ENCODE data around the gene SDK1. TPM values are rescaled to one million over a fixed set of nuclear protein-coding genes. Genes with fewer than 3 reads are reported as not detected.

Gene SDK1
- total and polyA plus RNA-seq, 4 donors, result 0.12 to 0.47 (median 0.36) TPM

DNA sequence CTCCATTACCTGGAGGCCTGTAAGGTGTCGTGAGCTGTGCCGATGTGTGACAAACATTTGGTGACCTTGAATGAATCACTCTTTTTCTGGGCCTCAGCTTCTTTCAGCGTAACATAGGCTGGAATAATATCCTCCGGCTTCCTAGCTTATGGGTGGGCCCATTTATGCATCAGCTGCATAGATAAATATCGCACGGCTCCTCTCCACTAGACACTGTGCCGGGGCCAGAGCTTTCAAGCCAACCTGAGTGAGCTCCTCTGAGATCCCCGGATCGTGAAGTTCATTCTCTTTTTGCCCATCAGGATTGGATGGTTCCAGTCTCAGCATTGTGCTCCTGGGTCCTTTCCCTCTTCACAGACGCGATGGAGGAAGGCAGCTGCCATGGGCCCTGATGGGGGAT, 806.8 kb downstream of the SDK1 start:
- no peaks in the 10 kb centered on the region for H3K27me3 ChIP-seq (ENCODE audit: control insufficient read depth in 4 of 4, insufficient read depth in 4 of 4, low read length in 3 of 4)
- WGBS, result 94% methylated on average over 11 of the region's 11 CpGs
- TF ChIP-seq HNF4A (conservative IDR thresholded peaks at IDR 0.05) (no peak), HNF4G (IDR thresholded peaks at IDR 0.05) (no peak), EGR1 (IDR thresholded peaks at IDR 0.05; ENCODE audit: low read depth in 2 of 2) (no peak), GABPA (IDR thresholded peaks at IDR 0.05 in 1 of 2, conservative IDR thresholded peaks at IDR 0.05 in 1 of 2) (no peak)
- TF ChIP-seq, protein P1, sequence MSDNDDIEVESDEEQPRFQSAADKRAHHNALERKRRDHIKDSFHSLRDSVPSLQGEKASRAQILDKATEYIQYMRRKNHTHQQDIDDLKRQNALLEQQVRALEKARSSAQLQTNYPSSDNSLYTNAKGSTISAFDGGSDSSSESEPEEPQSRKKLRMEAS (IDR thresholded peaks at IDR 0.05), result no peak
- TF ChIP-seq, protein P2, sequence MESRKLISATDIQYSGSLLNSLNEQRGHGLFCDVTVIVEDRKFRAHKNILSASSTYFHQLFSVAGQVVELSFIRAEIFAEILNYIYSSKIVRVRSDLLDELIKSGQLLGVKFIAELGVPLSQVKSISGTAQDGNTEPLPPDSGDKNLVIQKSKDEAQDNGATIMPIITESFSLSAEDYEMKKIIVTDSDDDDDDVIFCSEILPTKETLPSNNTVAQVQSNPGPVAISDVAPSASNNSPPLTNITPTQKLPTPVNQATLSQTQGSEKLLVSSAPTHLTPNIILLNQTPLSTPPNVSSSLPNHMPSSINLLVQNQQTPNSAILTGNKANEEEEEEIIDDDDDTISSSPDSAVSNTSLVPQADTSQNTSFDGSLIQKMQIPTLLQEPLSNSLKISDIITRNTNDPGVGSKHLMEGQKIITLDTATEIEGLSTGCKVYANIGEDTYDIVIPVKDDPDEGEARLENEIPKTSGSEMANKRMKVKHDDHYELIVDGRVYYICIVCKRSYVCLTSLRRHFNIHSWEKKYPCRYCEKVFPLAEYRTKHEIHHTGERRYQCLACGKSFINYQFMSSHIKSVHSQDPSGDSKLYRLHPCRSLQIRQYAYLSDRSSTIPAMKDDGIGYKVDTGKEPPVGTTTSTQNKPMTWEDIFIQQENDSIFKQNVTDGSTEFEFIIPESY (IDR thresholded peaks at IDR 0.05), result no peak
- TF ChIP-seq, protein P3, sequence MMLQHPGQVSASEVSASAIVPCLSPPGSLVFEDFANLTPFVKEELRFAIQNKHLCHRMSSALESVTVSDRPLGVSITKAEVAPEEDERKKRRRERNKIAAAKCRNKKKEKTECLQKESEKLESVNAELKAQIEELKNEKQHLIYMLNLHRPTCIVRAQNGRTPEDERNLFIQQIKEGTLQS (IDR thresholded peaks at IDR 0.05), result no peak
- H3K9ac ChIP-seq (ENCODE audit: low read depth in 1 of 2, low read length in 2 of 2), result no peak overlapping the region
- H3K9me3 ChIP-seq (ENCODE audit: control insufficient read depth in 4 of 4, low read length in 3 of 4), result no peaks in the 10 kb centered on the region
- no peak overlapping the region for H3K4me3 ChIP-seq (ENCODE audit: low read depth in 1 of 3, low read length in 3 of 3)
- H3K36me3 ChIP-seq (ENCODE audit: control insufficient read depth in 4 of 4, insufficient read depth in 3 of 4, low read depth in 1 of 4, low read length in 3 of 4), result no peaks in the 10 kb centered on the region
- DNase-seq (ENCODE audit: low spot score), result no peak
- no peak overlapping the region for H3K27ac ChIP-seq (ENCODE audit: low read depth in 1 of 2, low read length in 2 of 2)
- no peaks in the 10 kb centered on the region for H3K4me1 ChIP-seq (ENCODE audit: control insufficient read depth in 4 of 4, insufficient read depth in 4 of 4, low read length in 3 of 4)

DNA sequence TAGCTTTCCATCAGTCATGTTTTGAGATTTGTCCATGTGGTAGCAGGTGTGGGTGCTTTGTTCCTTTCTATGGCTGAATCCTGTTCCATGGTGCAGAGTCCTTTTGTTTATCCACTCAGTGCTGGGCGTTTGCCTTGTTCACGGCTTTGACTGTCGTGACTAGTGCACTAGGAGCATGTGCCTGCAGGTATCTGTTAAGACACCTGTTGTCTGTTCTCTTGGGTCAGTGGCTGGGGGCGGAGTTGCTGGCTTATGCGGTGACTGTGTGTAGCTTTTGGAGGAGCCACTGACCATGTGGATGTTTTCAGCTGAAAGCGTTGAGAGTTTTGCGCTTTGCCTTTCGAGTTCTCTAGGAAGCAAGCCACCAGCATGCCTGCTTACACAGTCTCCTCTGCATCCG, 807.9 kb downstream of the SDK1 start:
- TF ChIP-seq, protein P1 (IDR thresholded peaks at IDR 0.05), result no peak
- TF ChIP-seq FOXA1 (IDR thresholded peaks at IDR 0.05), result no peak
- TF ChIP-seq, protein P4, sequence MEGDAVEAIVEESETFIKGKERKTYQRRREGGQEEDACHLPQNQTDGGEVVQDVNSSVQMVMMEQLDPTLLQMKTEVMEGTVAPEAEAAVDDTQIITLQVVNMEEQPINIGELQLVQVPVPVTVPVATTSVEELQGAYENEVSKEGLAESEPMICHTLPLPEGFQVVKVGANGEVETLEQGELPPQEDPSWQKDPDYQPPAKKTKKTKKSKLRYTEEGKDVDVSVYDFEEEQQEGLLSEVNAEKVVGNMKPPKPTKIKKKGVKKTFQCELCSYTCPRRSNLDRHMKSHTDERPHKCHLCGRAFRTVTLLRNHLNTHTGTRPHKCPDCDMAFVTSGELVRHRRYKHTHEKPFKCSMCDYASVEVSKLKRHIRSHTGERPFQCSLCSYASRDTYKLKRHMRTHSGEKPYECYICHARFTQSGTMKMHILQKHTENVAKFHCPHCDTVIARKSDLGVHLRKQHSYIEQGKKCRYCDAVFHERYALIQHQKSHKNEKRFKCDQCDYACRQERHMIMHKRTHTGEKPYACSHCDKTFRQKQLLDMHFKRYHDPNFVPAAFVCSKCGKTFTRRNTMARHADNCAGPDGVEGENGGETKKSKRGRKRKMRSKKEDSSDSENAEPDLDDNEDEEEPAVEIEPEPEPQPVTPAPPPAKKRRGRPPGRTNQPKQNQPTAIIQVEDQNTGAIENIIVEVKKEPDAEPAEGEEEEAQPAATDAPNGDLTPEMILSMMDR (IDR thresholded peaks at IDR 0.05; ENCODE audit: low read depth, low read length, missing input control), result no peak
- TF ChIP-seq RXRA (IDR thresholded peaks at IDR 0.05), result no peak
- Histone ChIP-seq H3K9me3 (ENCODE audit: control insufficient read depth in 4 of 4, low read length in 3 of 4) (no peaks in the 10 kb centered on the region), H3K4me3 (ENCODE audit: low read depth in 1 of 3, low read length in 3 of 3) (no peak overlapping the region), H3K4me1 (ENCODE audit: control insufficient read depth in 4 of 4, insufficient read depth in 4 of 4, low read length in 3 of 4) (no peaks in the 10 kb centered on the region), H3K27ac (ENCODE audit: low read depth in 1 of 2, low read length in 2 of 2) (no peak overlapping the region), H3K27me3 (ENCODE audit: control insufficient read depth in 4 of 4, insufficient read depth in 4 of 4, low read length in 3 of 4) (no peaks in the 10 kb centered on the region), H3K36me3 (ENCODE audit: control insufficient read depth in 4 of 4, insufficient read depth in 3 of 4, low read depth in 1 of 4, low read length in 3 of 4) (no peaks in the 10 kb centered on the region), H3K9ac (ENCODE audit: low read depth in 1 of 2, low read length in 2 of 2) (no peak overlapping the region)
- DNase-seq (ENCODE audit: low spot score), result no peak
- 86% methylated on average over 9 of the region's 9 CpGs for WGBS

DNA sequence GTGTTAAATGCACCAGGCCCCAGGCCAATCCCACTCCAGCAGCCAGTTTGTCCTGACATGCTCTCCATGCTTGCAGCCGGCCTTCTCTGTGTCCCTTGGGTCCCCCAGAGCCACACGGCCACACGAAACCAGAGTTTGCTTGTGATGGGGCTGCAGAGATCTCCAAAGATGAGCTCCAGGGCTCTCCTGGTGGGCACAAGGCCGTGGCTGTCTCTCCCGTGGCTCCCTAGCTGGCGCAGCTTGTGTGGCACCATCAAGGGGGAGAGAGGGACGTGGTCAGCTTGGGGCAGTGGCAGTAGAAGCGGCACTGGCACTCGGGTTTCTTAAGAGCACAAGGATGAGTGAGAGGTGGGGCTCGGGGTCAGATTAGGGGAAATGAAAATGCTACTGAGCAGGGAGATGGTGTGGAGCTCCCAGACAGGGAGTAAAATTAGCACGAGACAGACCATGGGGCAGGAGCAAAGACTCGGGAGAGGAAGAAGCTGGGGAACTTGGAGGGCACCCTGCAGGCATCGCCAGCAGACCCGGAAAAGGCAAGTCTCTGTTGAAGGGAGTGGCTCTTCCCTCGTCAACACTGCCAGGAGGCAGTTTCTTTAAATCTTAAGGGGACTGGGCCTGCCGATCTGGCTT, 808.5 kb downstream of the SDK1 start:
- no peak overlapping the region for H3K27ac ChIP-seq (ENCODE audit: low read depth in 1 of 2, low read length in 2 of 2)
- H3K4me1 ChIP-seq (ENCODE audit: control insufficient read depth in 4 of 4, insufficient read depth in 4 of 4, low read length in 3 of 4), result no peaks in the 10 kb centered on the region
- no peaks in the 10 kb centered on the region for H3K9me3 ChIP-seq (ENCODE audit: control insufficient read depth in 4 of 4, low read length in 3 of 4)
- no peaks in the 10 kb centered on the region for H3K36me3 ChIP-seq (ENCODE audit: control insufficient read depth in 4 of 4, insufficient read depth in 3 of 4, low read depth in 1 of 4, low read length in 3 of 4)
- no peaks in the 10 kb centered on the region for H3K27me3 ChIP-seq (ENCODE audit: control insufficient read depth in 4 of 4, insufficient read depth in 4 of 4, low read length in 3 of 4)
- H3K9ac ChIP-seq (ENCODE audit: low read depth in 1 of 2, low read length in 2 of 2), result no peak overlapping the region
- TF ChIP-seq HNF4G (IDR thresholded peaks at IDR 0.05) (no peak), EGR1 (IDR thresholded peaks at IDR 0.05; ENCODE audit: low read depth in 2 of 2) (no peak), FOXA1 (IDR thresholded peaks at IDR 0.05) (no peak), GABPA (IDR thresholded peaks at IDR 0.05 in 1 of 2, conservative IDR thresholded peaks at IDR 0.05 in 1 of 2) (no peak), HNF4A (conservative IDR thresholded peaks at IDR 0.05) (no peak), SP1 (IDR thresholded peaks at IDR 0.05) (no peak), FOXA2 (IDR thresholded peaks at IDR 0.05) (no peak), JUND (IDR thresholded peaks at IDR 0.05) (no peak)
- TF ChIP-seq, protein P5, sequence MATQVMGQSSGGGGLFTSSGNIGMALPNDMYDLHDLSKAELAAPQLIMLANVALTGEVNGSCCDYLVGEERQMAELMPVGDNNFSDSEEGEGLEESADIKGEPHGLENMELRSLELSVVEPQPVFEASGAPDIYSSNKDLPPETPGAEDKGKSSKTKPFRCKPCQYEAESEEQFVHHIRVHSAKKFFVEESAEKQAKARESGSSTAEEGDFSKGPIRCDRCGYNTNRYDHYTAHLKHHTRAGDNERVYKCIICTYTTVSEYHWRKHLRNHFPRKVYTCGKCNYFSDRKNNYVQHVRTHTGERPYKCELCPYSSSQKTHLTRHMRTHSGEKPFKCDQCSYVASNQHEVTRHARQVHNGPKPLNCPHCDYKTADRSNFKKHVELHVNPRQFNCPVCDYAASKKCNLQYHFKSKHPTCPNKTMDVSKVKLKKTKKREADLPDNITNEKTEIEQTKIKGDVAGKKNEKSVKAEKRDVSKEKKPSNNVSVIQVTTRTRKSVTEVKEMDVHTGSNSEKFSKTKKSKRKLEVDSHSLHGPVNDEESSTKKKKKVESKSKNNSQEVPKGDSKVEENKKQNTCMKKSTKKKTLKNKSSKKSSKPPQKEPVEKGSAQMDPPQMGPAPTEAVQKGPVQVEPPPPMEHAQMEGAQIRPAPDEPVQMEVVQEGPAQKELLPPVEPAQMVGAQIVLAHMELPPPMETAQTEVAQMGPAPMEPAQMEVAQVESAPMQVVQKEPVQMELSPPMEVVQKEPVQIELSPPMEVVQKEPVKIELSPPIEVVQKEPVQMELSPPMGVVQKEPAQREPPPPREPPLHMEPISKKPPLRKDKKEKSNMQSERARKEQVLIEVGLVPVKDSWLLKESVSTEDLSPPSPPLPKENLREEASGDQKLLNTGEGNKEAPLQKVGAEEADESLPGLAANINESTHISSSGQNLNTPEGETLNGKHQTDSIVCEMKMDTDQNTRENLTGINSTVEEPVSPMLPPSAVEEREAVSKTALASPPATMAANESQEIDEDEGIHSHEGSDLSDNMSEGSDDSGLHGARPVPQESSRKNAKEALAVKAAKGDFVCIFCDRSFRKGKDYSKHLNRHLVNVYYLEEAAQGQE (IDR thresholded peaks at IDR 0.05), result no peak
- TF ChIP-seq, protein P3 (IDR thresholded peaks at IDR 0.05), result no peak
- TF ChIP-seq, protein P1 (IDR thresholded peaks at IDR 0.05), result no peak
- DNase-seq (ENCODE audit: low spot score), result no peak
- WGBS, result 79% methylated on average over 16 of the region's 16 CpGs
- no peak overlapping the region for H3K4me3 ChIP-seq (ENCODE audit: low read depth in 1 of 3, low read length in 3 of 3)

Data from liver (tissue), 9 donors.